HL-60 (cell line): ENCODE results near the gene TPO.

ENCODE experiments used
- DNase-seq, 2 experiments: peaks; one replicate each; pipeline ENCODE4 v3.0.0-alpha.2; 2010 to 2020; ENCODE audit warnings: low read depth in 1 of 2, low spot score in 1 of 2
- H3K27ac ChIP-seq: fragments of 250-450 bp; sonication (Bioruptor Pico); replicated peaks from 2 replicates; pipeline ENCODE4 v1.5.1; 2020; ENCODE audit warnings: mild to moderate bottlenecking, moderate library complexity
- H3K27me3 ChIP-seq: fragments of 250-450 bp; sonication (Bioruptor Pico); 2 replicates; pipeline ENCODE4 v1.5.1; 2021; ENCODE audit warnings: mild to moderate bottlenecking, moderate library complexity; ENCODE audit not compliant: insufficient read depth, poor library complexity, severe bottlenecking
- H3K4me3 ChIP-seq: replicated peaks from 2 replicates; pipeline ENCODE4 v1.5.1; 2011; ENCODE audit warnings: mild to moderate bottlenecking, control low read depth, low read length; ENCODE audit not compliant: insufficient read depth
- CTCF ChIP-seq: IDR thresholded peaks from one replicate; pipeline ENCODE4 v1.5.1; 2011; ENCODE audit warnings: low read length, control low read depth, inconsistent platforms; ENCODE audit not compliant: insufficient read depth
- GABPA ChIP-seq: IDR thresholded peaks from 2 replicates; pipeline ENCODE4 v1.6.1; 2012; ENCODE audit warnings: low read depth
- POLR2AphosphoS5 ChIP-seq: IDR thresholded peaks from 2 replicates; pipeline ENCODE4 v1.6.1; 2012; ENCODE audit warnings: low read depth
- REST ChIP-seq: IDR thresholded peaks from 2 replicates; pipeline ENCODE4 v1.6.1; 2012; ENCODE audit warnings: low read depth; ENCODE audit not compliant: insufficient replicate concordance
- SPI1 ChIP-seq: IDR thresholded peaks from 2 replicates; pipeline ENCODE4 v1.6.1; 2012; ENCODE audit warnings: low read depth, mild to moderate bottlenecking, borderline replicate concordance

The TPO gene

GRCh38 chr2:1438972-1439371 is 25.7 kb downstream of the TPO start:
- Histone ChIP-seq H3K27me3 (no peaks in the 10 kb centered on the region), H3K27ac (no peak overlapping the region), H3K4me3 (no peak overlapping the region)
- no peak for DNase-seq
- no peak for TF ChIP-seq SPI1
- TF ChIP-seq REST, result no peak
- TF ChIP-seq POLR2AphosphoS5, result no peak
- TF ChIP-seq CTCF, result no peak
- TF ChIP-seq GABPA, result no peak

- TF ChIP-seq SPI1 (no peak), POLR2AphosphoS5 (no peak), REST (no peak), GABPA (no peak), CTCF (no peak)
- DNase-seq, result no peak
- H3K27ac ChIP-seq, result no peak overlapping the region
- no peaks in the 10 kb centered on the region for H3K27me3 ChIP-seq
- no peak overlapping the region for H3K4me3 ChIP-seq
Observed at GRCh38 chr2:1440581-1440980, 27.3 kb downstream of the TPO start.

- DNase-seq, result no peak
- Histone ChIP-seq H3K27ac (no peak overlapping the region), H3K27me3 (no peaks in the 10 kb centered on the region), H3K4me3 (no peak overlapping the region)
- TF ChIP-seq SPI1 (no peak), CTCF (no peak), POLR2AphosphoS5 (no peak), REST (no peak), GABPA (no peak)
Observed at GRCh38 chr2:1446301-1446700, 33.0 kb downstream of the TPO start.
